HEK293 (cell line): ENCODE measurements around the gene DIP2C.

Experiments used
- CTCF ChIA-PET: fragments of 350-600 bp; formaldehyde crosslinking; extraction: SDS; loops from one replicate; lab custom pipeline; 2021; ENCODE audit warnings: antibody characterized with exemption; lab: Yijun Ruan, JAX
- POLR2A ChIA-PET: fragments of 300-600 bp; formaldehyde crosslinking; extraction: SDS; loops from one replicate; lab custom pipeline; 2020; ENCODE audit warnings: antibody characterized with exemption, inconsistent platforms; lab: Yijun Ruan, JAX
- H3K27ac ChIP-seq: fragments of 200-500 bp; sonication (Bioruptor generic); 2 replicates; pipeline ENCODE4 v1.5.1; 2014; ENCODE audit warnings: low read depth, low read length, control low read depth, inconsistent platforms; ENCODE audit errors: extremely low read depth
- H3K36me3 ChIP-seq, 2 experiments: fragments of 200-500 bp in 1 of 2; sonication (Bioruptor generic) in 1 of 2; 1 replicate in 1 of 2; 2 replicates in 1 of 2; pipeline ENCODE4 v1.5.1; 2014 to 2017; ENCODE audit warnings: inconsistent platforms in 2 of 2, low read length in 2 of 2; ENCODE audit not compliant: control insufficient read depth in 2 of 2, insufficient read depth in 1 of 2
- H3K4me1 ChIP-seq: fragments of 200-500 bp; sonication (Bioruptor generic); 2 replicates; pipeline ENCODE4 v1.5.1; 2014; ENCODE audit warnings: mild to moderate bottlenecking, low read length, inconsistent platforms; ENCODE audit not compliant: control insufficient read depth, insufficient read depth
- H3K4me3 ChIP-seq: 2 replicates; pipeline ENCODE4 v1.5.1; 2011; ENCODE audit warnings: low read depth, mild to moderate bottlenecking, control low read depth, low read length, moderate library complexity
- H3K9me3 ChIP-seq: fragments of 200-500 bp; sonication (Bioruptor generic); 2 replicates; pipeline ENCODE4 v1.5.1; 2014; ENCODE audit warnings: low read depth, low read length, inconsistent platforms; ENCODE audit not compliant: control insufficient read depth, insufficient read depth
- GLI4 ChIP-seq: fragments of 450-650 bp; formaldehyde crosslinking; IDR thresholded peaks from 2 replicates; pipeline ENCODE4 v1.5.1; 2016; ENCODE audit warnings: missing biosample characterization, missing genetic modification characterization
- GLIS1 ChIP-seq: fragments of 450-650 bp; formaldehyde crosslinking; IDR thresholded peaks from 2 replicates; pipeline ENCODE4 v1.5.1; 2016; ENCODE audit warnings: missing biosample characterization, missing genetic modification characterization
- OSR2 ChIP-seq: fragments of 450-650 bp; formaldehyde crosslinking; IDR thresholded peaks from 2 replicates; pipeline ENCODE4 v1.5.1; 2016; ENCODE audit warnings: missing biosample characterization, missing genetic modification characterization
- PATZ1 ChIP-seq: fragments of 450-650 bp; formaldehyde crosslinking; IDR thresholded peaks from 2 replicates; pipeline ENCODE4 v1.5.1; 2016; ENCODE audit warnings: missing biosample characterization, missing genetic modification characterization
- REST ChIP-seq: fragments of 450-650 bp; formaldehyde crosslinking; IDR thresholded peaks from 2 replicates; pipeline ENCODE4 v1.5.1; 2016; ENCODE audit warnings: missing biosample characterization, missing genetic modification characterization
- TRIM28 ChIP-seq: IDR thresholded peaks from 2 replicates; pipeline ENCODE4 v1.6.1; 2011; ENCODE audit warnings: low read length, control low read depth, borderline replicate concordance
- ZBTB7A ChIP-seq: fragments of 450-650 bp; formaldehyde crosslinking; IDR thresholded peaks from 2 replicates; pipeline ENCODE4 v1.5.1; 2016; ENCODE audit warnings: low read depth, missing biosample characterization, missing genetic modification characterization
- ZIC2 ChIP-seq: fragments of 450-650 bp; formaldehyde crosslinking; IDR thresholded peaks from 2 replicates; pipeline ENCODE4 v1.5.1; 2016; ENCODE audit warnings: missing biosample characterization, missing genetic modification characterization
- ZNF19 ChIP-seq: fragments of 450-650 bp; formaldehyde crosslinking; IDR thresholded peaks from 2 replicates; pipeline ENCODE4; 2016; ENCODE audit warnings: missing biosample characterization, missing genetic modification characterization, low read depth
- ZNF202 ChIP-seq: fragments of 450-650 bp; formaldehyde crosslinking; IDR thresholded peaks from 2 replicates; pipeline ENCODE4 v1.5.1; 2016; ENCODE audit warnings: missing biosample characterization, missing genetic modification characterization, borderline replicate concordance
- ZNF223 ChIP-seq: fragments of 450-650 bp; formaldehyde crosslinking; IDR thresholded peaks from 2 replicates; pipeline ENCODE4 v1.5.1; 2016; ENCODE audit warnings: missing biosample characterization, missing genetic modification characterization
- ZNF239 ChIP-seq: fragments of 450-650 bp; formaldehyde crosslinking; IDR thresholded peaks from 2 replicates; pipeline ENCODE4 v1.5.1; 2016; ENCODE audit warnings: missing biosample characterization, missing genetic modification characterization
- ZNF280C ChIP-seq: fragments of 450-650 bp; formaldehyde crosslinking; IDR thresholded peaks from 2 replicates; pipeline ENCODE4 v1.5.1; 2016; ENCODE audit warnings: missing biosample characterization, missing genetic modification characterization
- ZNF362 ChIP-seq: fragments of 450-650 bp; formaldehyde crosslinking; IDR thresholded peaks from 2 replicates; pipeline ENCODE4 v1.5.1; 2016; ENCODE audit warnings: missing biosample characterization, missing genetic modification characterization
- ZNF423 ChIP-seq: fragments of 450-650 bp; formaldehyde crosslinking; IDR thresholded peaks from 2 replicates; pipeline ENCODE4 v1.5.1; 2016; ENCODE audit warnings: missing biosample characterization, missing genetic modification characterization
- ZNF433 ChIP-seq: fragments of 450-650 bp; formaldehyde crosslinking; IDR thresholded peaks from 2 replicates; pipeline ENCODE4 v1.5.1; 2016; ENCODE audit warnings: missing biosample characterization, missing genetic modification characterization, low read depth
- ZNF514 ChIP-seq: fragments of 450-650 bp; formaldehyde crosslinking; IDR thresholded peaks from 2 replicates; pipeline ENCODE4 v1.5.1; 2016; ENCODE audit warnings: missing biosample characterization, missing genetic modification characterization
- ZNF580 ChIP-seq: fragments of 450-650 bp; formaldehyde crosslinking; IDR thresholded peaks from 2 replicates; pipeline ENCODE4 v1.5.1; 2016; ENCODE audit warnings: missing biosample characterization, missing genetic modification characterization
- ZNF658 ChIP-seq: fragments of 450-650 bp; formaldehyde crosslinking; IDR thresholded peaks from 2 replicates; pipeline ENCODE4; 2016; ENCODE audit warnings: missing biosample characterization, missing genetic modification characterization
- ZNF707 ChIP-seq: fragments of 450-650 bp; formaldehyde crosslinking; IDR thresholded peaks from 2 replicates; pipeline ENCODE4 v1.5.1; 2016; ENCODE audit warnings: missing biosample characterization, missing genetic modification characterization
- ZNF76 ChIP-seq: fragments of 450-650 bp; formaldehyde crosslinking; IDR thresholded peaks from 2 replicates; pipeline ENCODE4; 2016; ENCODE audit warnings: low read depth, missing biosample characterization, missing genetic modification characterization, borderline replicate concordance
- ZNF791 ChIP-seq: fragments of 450-650 bp; formaldehyde crosslinking; IDR thresholded peaks from 2 replicates; pipeline ENCODE4 v1.5.1; 2016; ENCODE audit warnings: missing biosample characterization, missing genetic modification characterization
- ZSCAN16 ChIP-seq: fragments of 450-650 bp; formaldehyde crosslinking; IDR thresholded peaks from 2 replicates; pipeline ENCODE4 v1.5.1; 2016; ENCODE audit warnings: missing biosample characterization, missing genetic modification characterization
- ZSCAN30 ChIP-seq: fragments of 450-650 bp; IDR thresholded peaks from 2 replicates; pipeline ENCODE4 v1.5.1; 2018; ENCODE audit warnings: missing biosample characterization, mild to moderate bottlenecking, missing genetic modification characterization, moderate library complexity

DIP2C gene

GRCh38 chr10:361203-362081 is 328.0 kb downstream of the DIP2C start:
- TF ChIP-seq ZIC2 (tag by site-specific recombination) (peak; percentile 80), ZNF423 (tag by site-specific recombination) (no peak)
- ChIA-PET CTCF (interaction anchor here (0.7 kb wide), 1 partner anchor 172 kb away, joined by 7 read pairs; no protein-coding TSS in a partner anchor), POLR2A (no interaction called here)
- H3K4me3 ChIP-seq, result no peak overlapping the region
- H3K36me3 ChIP-seq, result peaks cover 0 to 89% of the 10 kb centered on the region in 2 experiments; a peak in 1 of 3 replicates
- no peaks in the 10 kb centered on the region for H3K9me3 ChIP-seq
- H3K27ac ChIP-seq, result no peak overlapping the region
- H3K4me1 ChIP-seq, result no peaks in the 10 kb centered on the region

GRCh38 chr10:360653-361052 is 328.8 kb downstream of the DIP2C start:
- CTCF ChIA-PET, result interaction anchor here (0.6 kb wide), 1 partner anchor 221 kb away, joined by 3 read pairs; no protein-coding TSS in a partner anchor
- peaks cover 0 to 87% of the 10 kb centered on the region in 2 experiments; a peak in 2 of 3 replicates for H3K36me3 ChIP-seq
- POLR2A ChIA-PET, result no interaction called here

GRCh38 chr10:359762-360161 is 329.7 kb downstream of the DIP2C start:
- H3K9me3 ChIP-seq, result no peaks in the 10 kb centered on the region
- H3K36me3 ChIP-seq, result peaks cover 0 to 88% of the 10 kb centered on the region in 2 experiments; a peak in 2 of 3 replicates
- no peak overlapping the region for H3K4me3 ChIP-seq
- CTCF ChIA-PET, result no interaction called here
- H3K4me1 ChIP-seq, result no peaks in the 10 kb centered on the region
- POLR2A ChIA-PET, result no interaction called here
- TF ChIP-seq ZNF19 (tag by site-specific recombination), result no peak
- TF ChIP-seq TRIM28, result no peak
- no peak for TF ChIP-seq ZNF362 (tag by site-specific recombination)
- no peak for TF ChIP-seq ZNF580 (tag by site-specific recombination)
- no peak for TF ChIP-seq ZNF433
- no peak for TF ChIP-seq ZNF280C (tag by site-specific recombination)
- no peak for TF ChIP-seq REST
- TF ChIP-seq ZNF223, result no peak
- TF ChIP-seq ZNF791 (tag by site-specific recombination), result no peak
- TF ChIP-seq ZNF239 (tag by site-specific recombination), result no peak
- TF ChIP-seq ZNF658 (tag by site-specific recombination), result no peak
- TF ChIP-seq ZNF76 (tag by site-specific recombination), result no peak
- TF ChIP-seq ZSCAN30 (tag by site-specific recombination), result no peak
- no peak overlapping the region for H3K27ac ChIP-seq

More at GRCh38 chr10:360653-361052, 328.8 kb downstream of the DIP2C start:
- H3K4me1 ChIP-seq, result no peaks in the 10 kb centered on the region
- TF ChIP-seq GLIS1, result no peak
- TF ChIP-seq OSR2 (tag by site-specific recombination), result no peak
- TF ChIP-seq PATZ1, result no peak
- TF ChIP-seq ZBTB7A (tag by site-specific recombination), result no peak
- no peak for TF ChIP-seq ZNF707 (tag by site-specific recombination)
- TF ChIP-seq ZNF202, result no peak
- no peak for TF ChIP-seq ZSCAN16 (tag by site-specific recombination)
- TF ChIP-seq GLI4 (tag by site-specific recombination), result no peak
- no peak for TF ChIP-seq ZNF514
- no peak for TF ChIP-seq ZIC2 (tag by site-specific recombination)
- H3K4me3 ChIP-seq, result no peak overlapping the region
- H3K27ac ChIP-seq, result no peak overlapping the region
- no peaks in the 10 kb centered on the region for H3K9me3 ChIP-seq
